OCI-LY3 (cell line): ENCODE data around the gene ARMC9.
"Not testable (repeated sequence)": the region's sequence is repeated elsewhere in the genome, so short reads cannot be mapped to it uniquely, and the experiment has no call there.

ENCODE experiments used
- CTCF ChIP-seq: fragments of 200-600, 300-600 bp; sonication (generic); IDR thresholded peaks from 2 replicates; pipeline ENCODE4 v1.5.1; 2014; ENCODE audit warnings: antibody characterized with exemption, low read length, low read depth
- EZH2phosphoT487 ChIP-seq: fragments of 200-600 bp; shearing (Covaris generic); IDR thresholded peaks from 2 replicates; pipeline ENCODE4 v1.6.1; 2018; ENCODE audit warnings: antibody characterized with exemption, mixed run types, low read depth

GRCh38 chr2:231405601-231406367 is 207.4 kb downstream of the ARMC9 start:
- peak; percentile 27; the same call in 1 of the 2 replicates for TF ChIP-seq CTCF
- not testable (repeated sequence) for TF ChIP-seq EZH2phosphoT487
